ENCODE measurements around the gene WNK4. TPM values are rescaled to one million over a fixed set of nuclear protein-coding genes. Genes with fewer than 3 reads are reported as not detected.

WNK4 gene
- total RNA-seq, 1 experiment from 2014 or later, result 2.6 TPM

DNA sequence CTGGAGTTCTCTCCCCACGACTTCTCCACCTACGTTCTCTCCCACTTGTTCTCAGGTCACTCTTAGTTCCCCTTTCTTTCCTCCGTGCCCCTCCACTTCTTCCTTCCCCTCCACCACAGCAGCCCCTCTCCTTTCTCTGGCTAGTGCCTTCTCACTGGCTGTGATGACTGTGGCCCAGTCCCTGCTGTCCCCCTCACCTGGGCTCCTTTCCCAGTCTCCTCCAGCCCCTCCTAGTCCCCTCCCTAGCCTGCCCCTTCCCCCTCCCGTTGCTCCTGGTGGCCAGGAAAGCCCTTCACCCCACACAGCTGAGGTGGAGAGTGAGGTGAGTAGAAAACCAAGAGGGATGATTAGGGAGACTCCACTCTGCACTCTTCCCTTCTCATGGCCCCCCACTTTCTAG lies 14.7 kb downstream of the WNK4 start:
- no peak overlapping the region for H4K5ac ChIP-seq (ENCODE audit: insufficient read length, low read depth, low read length)
- no peaks in the 10 kb centered on the region for H3K27me3 ChIP-seq (ENCODE audit: insufficient read depth, low read length)
- H3K4me2 ChIP-seq (ENCODE audit: insufficient read depth, insufficient read length, low read length), result no peak overlapping the region
- no peak overlapping the region for H2BK20ac ChIP-seq (ENCODE audit: low read depth, low read length, poor library complexity, severe bottlenecking)
- no peak overlapping the region for H3K4me3 Mint-ChIP-seq
- no peaks in the 10 kb centered on the region; the same call in 1 of the 2 replicates for H3K4me1 ChIP-seq (ENCODE audit: insufficient read depth, low read length)
- H3T11ph ChIP-seq (ENCODE audit: low read length), result no peak overlapping the region
- no peak overlapping the region for H3K27ac ChIP-seq (ENCODE audit: insufficient read length, low read depth, low read length)
- no peaks in the 10 kb centered on the region for H3K79me2 ChIP-seq (ENCODE audit: insufficient read depth, low read length)
- H3K79me1 ChIP-seq (ENCODE audit: insufficient read depth, low read depth, low read length, poor library complexity, severe bottlenecking), result no peaks in the 10 kb centered on the region
- H4K91ac ChIP-seq (ENCODE audit: insufficient read length, low read depth, low read length), result no peak overlapping the region
- H2BK15ac ChIP-seq (ENCODE audit: low read depth, low read length), result no peak overlapping the region
- no peak overlapping the region for H3K27ac Mint-ChIP-seq
- no peak overlapping the region for H3K14ac ChIP-seq (ENCODE audit: insufficient read depth, low read length)
- H2AK5ac ChIP-seq (ENCODE audit: insufficient read length, low read length), result no peak overlapping the region
- H3K9me3 ChIP-seq (ENCODE audit: control insufficient read depth, low read depth, low read length), result no peaks in the 10 kb centered on the region
- TF ChIP-seq, protein P1, sequence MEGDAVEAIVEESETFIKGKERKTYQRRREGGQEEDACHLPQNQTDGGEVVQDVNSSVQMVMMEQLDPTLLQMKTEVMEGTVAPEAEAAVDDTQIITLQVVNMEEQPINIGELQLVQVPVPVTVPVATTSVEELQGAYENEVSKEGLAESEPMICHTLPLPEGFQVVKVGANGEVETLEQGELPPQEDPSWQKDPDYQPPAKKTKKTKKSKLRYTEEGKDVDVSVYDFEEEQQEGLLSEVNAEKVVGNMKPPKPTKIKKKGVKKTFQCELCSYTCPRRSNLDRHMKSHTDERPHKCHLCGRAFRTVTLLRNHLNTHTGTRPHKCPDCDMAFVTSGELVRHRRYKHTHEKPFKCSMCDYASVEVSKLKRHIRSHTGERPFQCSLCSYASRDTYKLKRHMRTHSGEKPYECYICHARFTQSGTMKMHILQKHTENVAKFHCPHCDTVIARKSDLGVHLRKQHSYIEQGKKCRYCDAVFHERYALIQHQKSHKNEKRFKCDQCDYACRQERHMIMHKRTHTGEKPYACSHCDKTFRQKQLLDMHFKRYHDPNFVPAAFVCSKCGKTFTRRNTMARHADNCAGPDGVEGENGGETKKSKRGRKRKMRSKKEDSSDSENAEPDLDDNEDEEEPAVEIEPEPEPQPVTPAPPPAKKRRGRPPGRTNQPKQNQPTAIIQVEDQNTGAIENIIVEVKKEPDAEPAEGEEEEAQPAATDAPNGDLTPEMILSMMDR (conservative IDR thresholded peaks at IDR 0.05), result no peak
- no peak overlapping the region for H2BK12ac ChIP-seq (ENCODE audit: insufficient read length, low read depth, low read length)
- no peak overlapping the region for H2BK120ac ChIP-seq (ENCODE audit: low read depth, low read length, poor library complexity, severe bottlenecking)
- H3K4ac ChIP-seq (ENCODE audit: low read depth, low read length), result no peak overlapping the region
- no peaks in the 10 kb centered on the region for H3K23me2 ChIP-seq (ENCODE audit: insufficient read length, low read depth, low read length, poor library complexity, severe bottlenecking)
- no peak overlapping the region for H2BK5ac ChIP-seq (ENCODE audit: insufficient read length, low read length)
- H3K23ac ChIP-seq (ENCODE audit: insufficient read length, low read depth, low read length), result no peak overlapping the region
- H3K4me1 Mint-ChIP-seq, result peaks cover 6 to 7% of the 10 kb centered on the region in 2 experiments
- H3K9ac ChIP-seq (ENCODE audit: extremely low read depth, insufficient read length, low read length), result no peak overlapping the region
- H3K36me3 Mint-ChIP-seq (ENCODE audit: insufficient read depth in 1 of 3, low read depth in 3 of 3), result peaks cover 5 to 24% (median 20%) of the 10 kb centered on the region in 3 experiments; a peak in 6 of 7 replicates
- no peak overlapping the region for H3K18ac ChIP-seq (ENCODE audit: insufficient read length, low read depth, low read length)
- H4K20me1 ChIP-seq (ENCODE audit: control insufficient read depth, insufficient read depth, insufficient read length), result no peaks in the 10 kb centered on the region
- no peak overlapping the region for H4K8ac ChIP-seq (replicated peaks; ENCODE audit: insufficient read length, low read depth, low read length)
- H2AFZ ChIP-seq (ENCODE audit: low read length), result no peak overlapping the region
- H3K9me3 Mint-ChIP-seq, result peaks cover 5 to 8% of the 10 kb centered on the region in 2 experiments
- H3K56ac ChIP-seq (ENCODE audit: insufficient read length, low read depth, low read length), result no peak overlapping the region
- H3K27me3 Mint-ChIP-seq (ENCODE audit: low read depth), result peaks cover 13% of the 10 kb centered on the region
- no peak for DNase-seq
- no CpG with 5 or more reads among the region's 4 CpGs for WGBS (ENCODE audit: extremely low coverage, insufficient read length, low lambda C conversion rate)

All from H9 (cell line).